ENCODE results near the gene DTYMK.
"Not testable (repeated sequence)": the region's sequence is repeated elsewhere in the genome, so short reads cannot be mapped to it uniquely, and the experiment has no call there.

The DTYMK gene

GRCh38 chr2:241672243-241673188 lies 14.1 kb downstream of the DTYMK start:
- no peak for DNase-seq (ENCODE audit: low spot score)

GRCh38 chr2:241671457-241672240 lies 15.0 kb downstream of the DTYMK start:
- DNase-seq (ENCODE audit: low spot score) = no peak

- DNase-seq (ENCODE audit: low spot score) = no peak
Observed at GRCh38 chr2:241670333-241671110, 16.1 kb downstream of the DTYMK start.

- no peak for DNase-seq (ENCODE audit: low spot score)
Observed at GRCh38 chr2:241668839-241669238, 17.8 kb downstream of the DTYMK start.

GRCh38 chr2:241668354-241668753 lies 18.3 kb downstream of the DTYMK start:
- no peak for DNase-seq (ENCODE audit: low spot score)

GRCh38 chr2:241666627-241667400 lies 19.8 kb downstream of the DTYMK start:
- DNase-seq (ENCODE audit: low spot score) = peak; percentile 89

- DNase-seq (ENCODE audit: low spot score) = no peak
Observed at GRCh38 chr2:241665731-241666440, 20.7 kb downstream of the DTYMK start.

- not testable (repeated sequence) for DNase-seq (ENCODE audit: low spot score)
Observed at GRCh38 chr2:241662731-241663130, 23.9 kb downstream of the DTYMK start.

- no peak for DNase-seq (ENCODE audit: low spot score)
Observed at GRCh38 chr2:241660593-241661213, 25.9 kb downstream of the DTYMK start.

GRCh38 chr2:241659150-241659739 lies 27.4 kb downstream of the DTYMK start:
- peak; percentile 47 for DNase-seq (ENCODE audit: low spot score)

- DNase-seq (ENCODE audit: low spot score) = no peak
Observed at GRCh38 chr2:241658296-241658695, 28.3 kb downstream of the DTYMK start.

- no peak for DNase-seq (ENCODE audit: low spot score)
Observed at GRCh38 chr2:241657786-241658254, 28.8 kb downstream of the DTYMK start.

- no peak for DNase-seq (ENCODE audit: low spot score)
Observed at GRCh38 chr2:241656190-241656741, 30.3 kb downstream of the DTYMK start.

- DNase-seq (ENCODE audit: low spot score) = no peak
Observed at GRCh38 chr2:241655516-241656189, 31.0 kb downstream of the DTYMK start.

- DNase-seq (ENCODE audit: low spot score) = no peak
Observed at GRCh38 chr2:241654551-241654950, 32.1 kb downstream of the DTYMK start.

- no peak for DNase-seq (ENCODE audit: low spot score)
Observed at GRCh38 chr2:241653210-241653750, 33.3 kb downstream of the DTYMK start.

GRCh38 chr2:241652722-241653121 lies 33.9 kb downstream of the DTYMK start:
- no peak for DNase-seq (ENCODE audit: low spot score)

- no peak for DNase-seq (ENCODE audit: low spot score)
Observed at GRCh38 chr2:241652142-241652541, 34.5 kb downstream of the DTYMK start.

- no peak for DNase-seq (ENCODE audit: low spot score)
Observed at GRCh38 chr2:241649927-241650326, 36.7 kb downstream of the DTYMK start.
